COLO829 (cell line): ENCODE data around the gene ATXN10.
"Not testable (repeated sequence)": the region's sequence is repeated elsewhere in the genome, so short reads cannot be mapped to it uniquely, and the experiment has no call there.

Source experiments
- DNase-seq: peaks from one replicate; pipeline ENCODE4 v3.0.0; 2012; ENCODE audit warnings: low spot score

ATXN10 gene

GRCh38 chr22:45671783-45672563 is at the start of gene ATXN10:
Gene ATXN10 (plus strand): TSS chr22:45671834. CDS start chr22:45672064, 230 bp downstream.
- DNase-seq, result no peak

- DNase-seq, result no peak
Measured at GRCh38 chr22:45621836-45622600, 49.6 kb upstream of the ATXN10 start.

GRCh38 chr22:45623464-45624145 is 48.0 kb upstream of the ATXN10 start:
- DNase-seq, result not testable (repeated sequence)

GRCh38 chr22:45626198-45626651 is 45.4 kb upstream of the ATXN10 start:
- DNase-seq, result no peak

- no peak for DNase-seq
Measured at GRCh38 chr22:45627489-45628233, 44.0 kb upstream of the ATXN10 start.

GRCh38 chr22:45628515-45628914 is 43.1 kb upstream of the ATXN10 start:
- DNase-seq, result no peak

- no peak for DNase-seq
Measured at GRCh38 chr22:45629469-45630089, 42.1 kb upstream of the ATXN10 start.

- no peak for DNase-seq
Measured at GRCh38 chr22:45630436-45630835, 41.2 kb upstream of the ATXN10 start.

GRCh38 chr22:45631140-45631840 is 40.3 kb upstream of the ATXN10 start:
- DNase-seq, result no peak

GRCh38 chr22:45631841-45632238 is 39.8 kb upstream of the ATXN10 start:
- no peak for DNase-seq

GRCh38 chr22:45632791-45633515 is 38.7 kb upstream of the ATXN10 start:
- DNase-seq, result no peak

GRCh38 chr22:45636683-45637082 is 35.0 kb upstream of the ATXN10 start:
- DNase-seq, result no peak

GRCh38 chr22:45638197-45638596 is 33.4 kb upstream of the ATXN10 start:
- DNase-seq, result no peak

GRCh38 chr22:45638834-45639746 is 32.5 kb upstream of the ATXN10 start:
- no peak for DNase-seq

- no peak for DNase-seq
Measured at GRCh38 chr22:45639747-45640102, 31.9 kb upstream of the ATXN10 start.

GRCh38 chr22:45640291-45640940 is 31.2 kb upstream of the ATXN10 start:
- no peak for DNase-seq

GRCh38 chr22:45640941-45641621 is 30.6 kb upstream of the ATXN10 start:
- no peak for DNase-seq

- no peak for DNase-seq
Measured at GRCh38 chr22:45642986-45643385, 28.6 kb upstream of the ATXN10 start.
